CD14-positive monocyte (primary cell): ENCODE measurements around the gene ERCC6L2. TPM values are rescaled to one million over a fixed set of nuclear protein-coding genes. Genes with fewer than 3 reads are reported as not detected.
A peak's percentile ranks its signal among the peaks of the same experiment; 100 is the strongest.

Experiments
- DNase-seq, 3 donors: peaks; one replicate each; pipeline ENCODE4 v3.0.0-alpha.2; 2011 to 2022
- H2AFZ ChIP-seq: 2 replicates; pipeline ENCODE4 v1.6.0; 2012; ENCODE audit warnings: mild to moderate bottlenecking, low read depth, low read length, inconsistent platforms; ENCODE audit not compliant: insufficient read depth, poor library complexity, severe bottlenecking
- H3K27ac ChIP-seq, 2 donors: 1 replicate in 1 of 2; 2 replicates in 1 of 2; pipeline ENCODE4 v1.5.1; 2012 to 2013; ENCODE audit warnings: low read length in 2 of 2, control low read depth in 1 of 2, inconsistent platforms in 1 of 2, low read depth in 1 of 2, mild to moderate bottlenecking in 1 of 2
- H3K27me3 ChIP-seq, 2 donors: one replicate each; pipeline versions ENCODE4 v1.6.0 to v1.6.1; 2011 to 2013; ENCODE audit warnings: low read length in 2 of 2; ENCODE audit not compliant: control insufficient read depth in 2 of 2, insufficient read depth in 2 of 2
- H3K36me3 ChIP-seq, 2 donors: replicated peaks in 1 of 2; 1 replicate in 1 of 2; 2 replicates in 1 of 2; pipeline versions ENCODE4 v1.5.1 to v1.6.1; 2012 to 2013; ENCODE audit warnings: low read length in 2 of 2, control low read depth in 1 of 2, inconsistent platforms in 1 of 2, mild to moderate bottlenecking in 1 of 2; ENCODE audit not compliant: insufficient read depth in 2 of 2, control insufficient read depth in 1 of 2
- H3K4me1 ChIP-seq, 2 donors: 1 replicate in 1 of 2; 2 replicates in 1 of 2; pipeline versions ENCODE4 v1.5.1 to v1.6.1; 2012 to 2013; ENCODE audit warnings: low read length in 2 of 2, control low read depth in 1 of 2, inconsistent platforms in 1 of 2, mild to moderate bottlenecking in 1 of 2, moderate library complexity in 1 of 2; ENCODE audit not compliant: insufficient read depth in 2 of 2, control insufficient read depth in 1 of 2
- H3K4me2 ChIP-seq: replicated peaks from 2 replicates; pipeline ENCODE3; 2012; ENCODE audit warnings: low read length, moderate library complexity, mild to moderate bottlenecking; ENCODE audit not compliant: poor library complexity, severe bottlenecking; ENCODE audit errors: extremely low read depth
- H3K4me3 ChIP-seq, 3 experiments: fragments of 200-600 bp in 1 of 3; sonication (generic) in 1 of 3; replicated peaks in 1 of 3; 1 replicate in 2 of 3; 2 replicates in 1 of 3; pipeline ENCODE4 v1.5.1; 2011 to 2013; ENCODE audit warnings: low read length in 3 of 3, mild to moderate bottlenecking in 3 of 3, control low read depth in 2 of 3, low read depth in 2 of 3, inconsistent platforms in 1 of 3, moderate library complexity in 1 of 3
- H3K79me2 ChIP-seq: 2 replicates; pipeline ENCODE4 v1.6.0; 2012; ENCODE audit warnings: mild to moderate bottlenecking, control low read depth, inconsistent platforms, low read length, moderate library complexity; ENCODE audit not compliant: insufficient read depth
- H3K9ac ChIP-seq: 2 replicates; pipeline ENCODE4 v1.6.0; 2017; ENCODE audit warnings: low read length, mild to moderate bottlenecking; ENCODE audit not compliant: insufficient read depth, poor library complexity, severe bottlenecking
- H3K9me3 ChIP-seq, 2 donors: replicated peaks in 1 of 2; 1 replicate in 1 of 2; 2 replicates in 1 of 2; pipeline versions ENCODE4 v1.5.1 to v1.6.1; 2012 to 2013; ENCODE audit warnings: low read length in 2 of 2, control low read depth in 1 of 2; ENCODE audit not compliant: control insufficient read depth in 1 of 2, insufficient read depth in 1 of 2
- H4K20me1 ChIP-seq: 2 replicates; pipeline ENCODE4 v1.6.0; 2012; ENCODE audit warnings: mild to moderate bottlenecking, low read length, control low read depth, moderate library complexity; ENCODE audit not compliant: insufficient read depth
- H3K27ac Mint-ChIP-seq, 7 donors: one replicate each; pipeline ENCODE4 v1.8.0; 2020; ENCODE audit warnings: mild to moderate bottlenecking in 7 of 7, mixed read lengths in 7 of 7, moderate library complexity in 6 of 7, inconsistent platforms in 2 of 7
- H3K27me3 Mint-ChIP-seq, 3 donors: one replicate each; pipeline ENCODE4 v1.8.0; 2021 to 2022; ENCODE audit warnings: low read depth in 3 of 3, mild to moderate bottlenecking in 3 of 3, mixed read lengths in 3 of 3, moderate library complexity in 3 of 3, inconsistent platforms in 1 of 3
- H3K36me3 Mint-ChIP-seq, 2 donors: one replicate each; pipeline ENCODE4 v1.8.0; 2020; ENCODE audit warnings: mixed read lengths in 2 of 2, inconsistent platforms in 1 of 2, mild to moderate bottlenecking in 1 of 2
- H3K4me1 Mint-ChIP-seq: one replicate; pipeline ENCODE4 v1.8.0; 2020; ENCODE audit warnings: mild to moderate bottlenecking, mixed read lengths
- H3K4me3 Mint-ChIP-seq, 2 donors: one replicate each; pipeline ENCODE4 v1.8.0; 2020; ENCODE audit warnings: mild to moderate bottlenecking in 2 of 2, mixed read lengths in 2 of 2, moderate library complexity in 1 of 2
- H3K9me3 Mint-ChIP-seq, 7 donors: one replicate each; pipeline ENCODE4 v1.8.0; 2020 to 2022; ENCODE audit warnings: mixed read lengths in 7 of 7, mild to moderate bottlenecking in 6 of 7, moderate library complexity in 6 of 7, inconsistent platforms in 2 of 7
- CTCF ChIP-seq: fragments of 200-600 bp; IDR thresholded peaks from one replicate; pipeline ENCODE4 v1.8.0; 2022; ENCODE audit warnings: antibody characterized with exemption, mild to moderate bottlenecking
- WGBS: methylation state at CpG from one replicate; pipeline ENCODE4 v1.1.5; 2013; ENCODE audit warnings: missing lambda C conversion rate; ENCODE audit not compliant: insufficient coverage; 5-methylcytosine and 5-hydroxymethylcytosine counted together
- intact Hi-C, 2 donors: fragments of 100-400 bp; cut with micrococcal nuclease; formaldehyde crosslinking; loops; one replicate each; pipeline versions ENCODE4 v1.15.0 to v1.15.1; 2023
- polyA plus RNA-seq, 3 donors: library from polyadenylated mRNA; depleted of rRNA in 1 of 3; unstranded in 2 of 3; stranded (reverse) in 1 of 3; fragments of 300-500 nt in 2 of 3; fragments of >200 nt in 1 of 3; fragmentation: Illumina TruSeq in 2 of 3; gene quantifications; 1 replicate in 2 of 3; 2 replicates in 1 of 3; pipeline ENCODE4 v1.2.3, GENCODE V29; 2012 to 2021

Gene ERCC6L2
- polyA plus RNA-seq, 3 donors = 7.1 to 18.9 (median 7.2) TPM

- H3K27me3 ChIP-seq = no peaks in the 10 kb centered on the region
- H3K36me3 ChIP-seq = peaks cover 12 to 57% of the 10 kb centered on the region in 2 donors
- H3K36me3 Mint-ChIP-seq = peaks cover 20 to 26% of the 10 kb centered on the region in 2 donors
- intact Hi-C loops = no loop called here
- H4K20me1 ChIP-seq = no peaks in the 10 kb centered on the region
- peaks cover 2 to 9% (median 5%) of the 10 kb centered on the region in 7 donors for H3K9me3 Mint-ChIP-seq
- TF ChIP-seq CTCF = no peak
- H3K4me1 Mint-ChIP-seq = peaks cover 15% of the 10 kb centered on the region
- no peak overlapping the region for H3K4me3 ChIP-seq
- H3K9me3 ChIP-seq = peaks cover 0 to 5% of the 10 kb centered on the region in 2 donors
- no peak overlapping the region for H3K4me2 ChIP-seq
- no peak overlapping the region for H3K27ac Mint-ChIP-seq
- DNase-seq = no peak
- no peaks in the 10 kb centered on the region for H3K79me2 ChIP-seq
- H3K4me3 Mint-ChIP-seq = no peak overlapping the region
- peaks cover 12 to 17% of the 10 kb centered on the region in 2 donors for H3K4me1 ChIP-seq
- H3K27ac ChIP-seq = no peak overlapping the region
- no peak overlapping the region for H2AFZ ChIP-seq
- peaks cover 0 to 3% (median 0%) of the 10 kb centered on the region in 3 donors for H3K27me3 Mint-ChIP-seq
- no peak overlapping the region for H3K9ac ChIP-seq
Observed at GRCh38 chr9:96006961-96007360, 131.5 kb downstream of the ERCC6L2 start.

- Histone ChIP-seq H3K4me2 (no peak overlapping the region), H3K27me3 (no peaks in the 10 kb centered on the region), H3K79me2 (no peaks in the 10 kb centered on the region), H2AFZ (no peak overlapping the region), H3K9ac (no peak overlapping the region), H3K4me3 (no peak overlapping the region), H3K27ac (no peak overlapping the region), H3K4me1 (peaks cover 12 to 17% of the 10 kb centered on the region in 2 donors), H3K36me3 (peaks cover 12 to 70% of the 10 kb centered on the region in 2 donors), H3K9me3 (no peaks in the 10 kb centered on the region), H4K20me1 (no peaks in the 10 kb centered on the region)
- 53% methylated on average over 8 of the region's 12 CpGs for WGBS
- peaks cover 26 to 30% of the 10 kb centered on the region in 2 donors for H3K36me3 Mint-ChIP-seq
- peak overlapping the region in 1 of 7 donors; percentile 44 for H3K27ac Mint-ChIP-seq
- peaks cover 0 to 1% (median 0%) of the 10 kb centered on the region in 3 donors for H3K27me3 Mint-ChIP-seq
- no peak overlapping the region for H3K4me3 Mint-ChIP-seq
- intact Hi-C loops = no loop called here
- no peak for TF ChIP-seq CTCF
- peaks cover 15% of the 10 kb centered on the region for H3K4me1 Mint-ChIP-seq
- DNase-seq = peak in 1 of 3 donors; percentile 40
- peaks cover 0 to 3% (median 0%) of the 10 kb centered on the region in 7 donors for H3K9me3 Mint-ChIP-seq
Observed at GRCh38 chr9:96008502-96009222, 133.2 kb downstream of the ERCC6L2 start.
